ENCODE data around the gene ANKRD34B.

Gene ANKRD34B

GRCh38 chr5:80509362-80509761 lies 60.7 kb downstream of the ANKRD34B start:
- H3K4me1 ChIP-seq (ENCODE audit: control insufficient read depth, insufficient read depth, low read length), result no peaks in the 10 kb centered on the region
- no peak overlapping the region for H3K27ac ChIP-seq (ENCODE audit: low read length)
- H3K9me3 ChIP-seq (ENCODE audit: control insufficient read depth in 2 of 2, low read length in 2 of 2), result no peaks in the 10 kb centered on the region
- no peaks in the 10 kb centered on the region for H3K27me3 ChIP-seq (ENCODE audit: control insufficient read depth in 1 of 2, insufficient read depth in 2 of 2, low read length in 2 of 2)
- no peak overlapping the region for H3K9ac ChIP-seq (ENCODE audit: low read length in 2 of 2)
- no peaks in the 10 kb centered on the region for H3K36me3 ChIP-seq (ENCODE audit: control insufficient read depth in 2 of 2, insufficient read depth in 2 of 2, low read length in 2 of 2)
- no peak overlapping the region for H3K4me3 ChIP-seq (ENCODE audit: low read length in 2 of 2)

GRCh38 chr5:80508844-80509243 lies 61.2 kb downstream of the ANKRD34B start:
- no peaks in the 10 kb centered on the region for H3K36me3 ChIP-seq (ENCODE audit: control insufficient read depth in 2 of 2, insufficient read depth in 2 of 2, low read length in 2 of 2)

GRCh38 chr5:80507663-80508062 lies 62.4 kb downstream of the ANKRD34B start:
- Histone ChIP-seq H3K27ac (ENCODE audit: low read length) (no peak overlapping the region), H3K4me1 (ENCODE audit: control insufficient read depth, insufficient read depth, low read length) (no peaks in the 10 kb centered on the region), H3K36me3 (ENCODE audit: control insufficient read depth in 2 of 2, insufficient read depth in 2 of 2, low read length in 2 of 2) (no peaks in the 10 kb centered on the region), H3K4me3 (ENCODE audit: low read length in 2 of 2) (no peak overlapping the region), H3K27me3 (ENCODE audit: control insufficient read depth in 1 of 2, insufficient read depth in 2 of 2, low read length in 2 of 2) (no peaks in the 10 kb centered on the region), H3K9me3 (ENCODE audit: control insufficient read depth in 2 of 2, low read length in 2 of 2) (no peaks in the 10 kb centered on the region), H3K9ac (ENCODE audit: low read length in 2 of 2) (no peak overlapping the region)

More at GRCh38 chr5:80508844-80509243, 61.2 kb downstream of the ANKRD34B start:
- H3K27ac ChIP-seq (ENCODE audit: low read length), result no peak overlapping the region
- H3K27me3 ChIP-seq (ENCODE audit: control insufficient read depth in 1 of 2, insufficient read depth in 2 of 2, low read length in 2 of 2), result no peaks in the 10 kb centered on the region
- no peaks in the 10 kb centered on the region for H3K4me1 ChIP-seq (ENCODE audit: control insufficient read depth, insufficient read depth, low read length)
- H3K9me3 ChIP-seq (ENCODE audit: control insufficient read depth in 2 of 2, low read length in 2 of 2), result no peaks in the 10 kb centered on the region
- H3K4me3 ChIP-seq (ENCODE audit: low read length in 2 of 2), result no peak overlapping the region
- no peak overlapping the region for H3K9ac ChIP-seq (ENCODE audit: low read length in 2 of 2)

Data from stomach smooth muscle (tissue), 2 donors.